Measurements from ENCODE around the gene PRKAR1B. TPM values are rescaled to one million over a fixed set of nuclear protein-coding genes. Genes with fewer than 3 reads are reported as not detected.

The PRKAR1B gene
- total RNA-seq, 2 donors from 2014 or later = 2.0 to 3.4 TPM

DNA sequence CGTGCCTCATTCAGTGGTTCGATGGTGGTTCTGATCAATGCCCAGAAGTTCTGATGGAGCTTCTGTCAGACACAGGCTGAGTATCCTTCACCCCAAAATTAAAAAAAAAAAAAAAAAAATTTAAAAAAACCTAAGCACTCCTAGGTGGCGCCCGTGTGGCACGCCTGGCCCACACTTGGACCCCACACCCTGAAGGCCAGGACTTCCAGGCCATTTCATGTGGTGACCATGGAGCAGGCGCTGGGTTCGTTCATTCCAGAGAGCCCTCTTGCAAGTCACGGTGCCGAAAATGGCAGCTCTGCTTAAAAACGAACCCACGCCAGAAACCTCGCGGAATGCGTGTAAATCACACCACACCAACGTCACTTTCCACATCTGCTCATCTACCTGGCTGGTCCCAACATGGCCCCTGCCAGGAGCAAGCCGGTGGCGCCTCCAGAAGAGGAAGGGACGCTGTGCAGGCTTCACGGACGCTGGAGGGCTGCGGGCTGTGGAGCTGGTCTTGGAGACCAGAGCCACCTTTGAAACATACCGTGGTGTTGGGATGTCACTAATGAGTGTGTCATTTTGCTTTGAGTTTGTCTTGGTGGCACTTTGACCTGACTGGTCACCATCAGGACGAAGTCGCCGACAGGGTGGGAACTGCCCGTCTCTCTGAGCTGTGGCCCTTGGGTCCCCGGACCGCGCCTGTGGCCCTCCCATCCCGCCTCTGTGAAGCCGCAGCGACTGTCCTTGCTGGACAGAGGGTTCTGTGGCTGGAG, 46.0 kb upstream of the PRKAR1B start:
- 94 to 96% methylated on average over 23 to 32 of the region's 32 CpGs for WGBS, 2 donors
- no peak overlapping the region for H3K27ac ChIP-seq
- H3K4me1 ChIP-seq = peaks cover 29% of the 10 kb centered on the region
- TF ChIP-seq, protein P1, sequence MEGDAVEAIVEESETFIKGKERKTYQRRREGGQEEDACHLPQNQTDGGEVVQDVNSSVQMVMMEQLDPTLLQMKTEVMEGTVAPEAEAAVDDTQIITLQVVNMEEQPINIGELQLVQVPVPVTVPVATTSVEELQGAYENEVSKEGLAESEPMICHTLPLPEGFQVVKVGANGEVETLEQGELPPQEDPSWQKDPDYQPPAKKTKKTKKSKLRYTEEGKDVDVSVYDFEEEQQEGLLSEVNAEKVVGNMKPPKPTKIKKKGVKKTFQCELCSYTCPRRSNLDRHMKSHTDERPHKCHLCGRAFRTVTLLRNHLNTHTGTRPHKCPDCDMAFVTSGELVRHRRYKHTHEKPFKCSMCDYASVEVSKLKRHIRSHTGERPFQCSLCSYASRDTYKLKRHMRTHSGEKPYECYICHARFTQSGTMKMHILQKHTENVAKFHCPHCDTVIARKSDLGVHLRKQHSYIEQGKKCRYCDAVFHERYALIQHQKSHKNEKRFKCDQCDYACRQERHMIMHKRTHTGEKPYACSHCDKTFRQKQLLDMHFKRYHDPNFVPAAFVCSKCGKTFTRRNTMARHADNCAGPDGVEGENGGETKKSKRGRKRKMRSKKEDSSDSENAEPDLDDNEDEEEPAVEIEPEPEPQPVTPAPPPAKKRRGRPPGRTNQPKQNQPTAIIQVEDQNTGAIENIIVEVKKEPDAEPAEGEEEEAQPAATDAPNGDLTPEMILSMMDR (IDR thresholded peaks at IDR 0.05) = no peak
- TF ChIP-seq POLR2A (IDR thresholded peaks at IDR 0.05) = no peak
- H3K27me3 ChIP-seq = no peaks in the 10 kb centered on the region
- ATAC-seq (no peak), DNase-seq (no peak)
- intact Hi-C loops (cut with DNase I) = no loop called here
- no peak overlapping the region for H3K4me3 ChIP-seq
- H3K36me3 ChIP-seq (replicated peaks in 1 of 2; ENCODE audit: insufficient read depth in 1 of 2, low read depth in 2 of 2) = peaks cover 0 to 2% of the 10 kb centered on the region in 2 donors
- H3K9me3 ChIP-seq = no peaks in the 10 kb centered on the region

DNA sequence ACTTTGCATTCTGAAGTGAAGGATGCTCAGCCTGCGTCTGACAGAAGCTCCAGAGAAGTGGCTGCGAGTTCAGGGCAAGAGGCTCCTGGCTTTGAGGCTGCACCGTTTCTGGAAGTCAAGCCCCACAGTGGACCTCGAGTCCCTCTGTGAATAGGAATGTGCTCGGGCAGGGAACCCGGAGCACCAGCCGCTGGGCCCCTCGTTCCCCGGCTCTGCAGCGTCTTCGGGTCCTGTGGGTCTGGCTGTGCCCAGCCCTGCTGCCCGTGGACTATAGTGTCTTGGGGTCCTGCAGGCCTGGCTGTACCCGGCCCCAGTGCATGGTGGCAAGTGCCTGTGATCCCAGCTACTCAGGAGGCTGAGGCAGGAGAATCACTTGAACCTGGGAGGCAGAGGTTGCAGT, 45.3 kb upstream of the PRKAR1B start:
- Histone ChIP-seq H3K27ac (peak overlapping the region in 3 of 4 donors; percentile 81 to 92 (median 89)), H3K9me3 (no peaks in the 10 kb centered on the region), H3K4me3 (no peak overlapping the region), H3K4me1 (peaks cover 29% of the 10 kb centered on the region), H3K36me3 (replicated peaks in 1 of 2; ENCODE audit: insufficient read depth in 1 of 2, low read depth in 2 of 2) (peaks cover 0 to 2% of the 10 kb centered on the region in 2 donors), H3K27me3 (no peaks in the 10 kb centered on the region)
- DNase-seq (no peak), ATAC-seq (no peak)
- 93 to 94% methylated on average over 3 to 13 of the region's 13 CpGs for WGBS, 2 donors
- intact Hi-C loops (cut with DNase I) = no loop called here
- no peak for TF ChIP-seq POLR2A (IDR thresholded peaks at IDR 0.05)
- TF ChIP-seq, protein P1 (IDR thresholded peaks at IDR 0.05) = no peak

DNA sequence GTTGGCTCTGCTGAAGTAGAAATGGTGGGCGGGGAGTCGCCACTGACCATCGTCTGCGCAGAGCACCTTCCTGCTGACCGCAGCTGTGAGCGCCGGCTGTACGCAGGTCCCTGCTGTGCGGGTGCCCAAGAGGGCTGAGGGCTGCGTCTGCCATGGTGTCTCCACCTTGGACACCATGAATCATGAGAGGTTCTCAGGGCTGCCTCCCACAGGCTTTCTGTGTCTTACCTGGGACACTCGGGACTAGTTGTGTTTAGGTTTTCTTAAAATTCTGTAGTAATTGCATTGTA, 44.9 kb upstream of the PRKAR1B start:
- H3K27ac ChIP-seq = peak overlapping the region in 3 of 4 donors; percentile 81 to 92 (median 89)
- 86 to 89% methylated on average over 11 of the region's 11 CpGs for WGBS, 2 donors
- no peak for DNase-seq

DNA sequence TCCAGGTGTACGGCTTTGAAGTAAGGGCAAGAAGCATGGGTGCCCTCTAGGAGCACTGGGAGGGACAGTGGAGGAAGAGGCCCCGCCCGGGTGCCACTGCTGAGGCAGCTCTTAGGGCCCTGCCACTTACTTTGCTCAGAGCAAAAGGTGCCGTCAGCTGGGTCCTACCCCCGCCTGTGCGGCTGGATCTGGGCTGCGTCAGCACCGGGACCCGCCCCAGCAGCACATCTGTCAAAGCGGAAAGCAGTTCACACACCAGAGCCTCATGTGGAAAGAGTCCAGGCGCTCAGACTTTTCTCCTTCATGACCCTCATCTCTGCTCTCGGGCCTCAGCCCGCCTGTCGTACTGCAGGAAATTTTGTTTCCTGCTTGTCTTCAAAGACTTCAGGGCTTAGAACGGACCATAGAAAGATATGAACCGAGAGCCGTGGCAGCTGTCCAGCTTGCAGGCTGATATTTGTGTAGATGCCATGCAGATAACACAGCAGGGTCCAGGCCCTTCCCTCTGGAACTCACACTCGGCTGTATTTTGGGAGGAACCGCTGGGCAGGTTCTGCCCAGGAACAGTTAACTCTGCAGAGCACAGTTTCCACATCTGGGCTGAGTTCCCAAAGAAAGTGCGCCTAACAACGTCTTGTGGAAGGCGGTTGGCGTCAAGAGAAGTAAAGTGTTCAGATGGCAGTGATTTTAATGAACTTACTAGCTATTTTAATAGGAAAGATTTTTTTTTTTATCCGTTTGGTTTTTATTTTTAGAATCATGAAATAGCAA, 44.3 kb upstream of the PRKAR1B start:
- Histone ChIP-seq H3K4me3 (no peak overlapping the region), H3K27me3 (no peaks in the 10 kb centered on the region), H3K27ac (peak overlapping the region; percentile 81 to 92 (median 90)), H3K4me1 (peaks cover 29% of the 10 kb centered on the region), H3K9me3 (no peaks in the 10 kb centered on the region), H3K36me3 (replicated peaks in 1 of 2; ENCODE audit: insufficient read depth in 1 of 2, low read depth in 2 of 2) (peaks cover 0 to 2% of the 10 kb centered on the region in 2 donors)
- WGBS, 2 donors = 15 to 18% methylated on average over 16 to 24 of the region's 24 CpGs
- intact Hi-C loops (cut with DNase I) = no loop called here
- TF ChIP-seq POLR2A (IDR thresholded peaks at IDR 0.05) = peak in 2 of 3 donors; percentile 34 to 36
- TF ChIP-seq, protein P1 (IDR thresholded peaks at IDR 0.05) = no peak
- ATAC-seq (peak; percentile 90), DNase-seq (peak; percentile 88 to 95 (median 94))

More for the DNA sequence above, 44.9 kb upstream of the PRKAR1B start:
- peaks cover 29% of the 10 kb centered on the region for H3K4me1 ChIP-seq
- H3K9me3 ChIP-seq = no peaks in the 10 kb centered on the region
- intact Hi-C loops (cut with DNase I) = no loop called here
- no peaks in the 10 kb centered on the region for H3K27me3 ChIP-seq
- TF ChIP-seq, protein P1 (IDR thresholded peaks at IDR 0.05) = no peak
- no peak for TF ChIP-seq POLR2A (IDR thresholded peaks at IDR 0.05)
- no peak for ATAC-seq
- H3K4me3 ChIP-seq = no peak overlapping the region
- peaks cover 0 to 2% of the 10 kb centered on the region in 2 donors for H3K36me3 ChIP-seq (replicated peaks in 1 of 2; ENCODE audit: insufficient read depth in 1 of 2, low read depth in 2 of 2)
